GM12864 (cell line): ENCODE measurements around the gene FAM120C.

Source experiments
- DNase-seq: peaks from one replicate; pipeline ENCODE4 v3.0.0-alpha.2; 2011; ENCODE audit warnings: low read depth
- H3K4me3 ChIP-seq: 2 replicates; pipeline ENCODE4 v1.5.1; 2011; ENCODE audit warnings: mild to moderate bottlenecking, low read depth, low read length, control low read depth
- TF ChIP-seq, protein P1 (sequence below): IDR thresholded peaks from 2 replicates; pipeline ENCODE4 v1.5.1; 2011; ENCODE audit warnings: low read depth, mild to moderate bottlenecking, moderate library complexity, low read length, control low read depth, inconsistent platforms; ENCODE audit errors: missing control alignments

Gene FAM120C

DNA sequence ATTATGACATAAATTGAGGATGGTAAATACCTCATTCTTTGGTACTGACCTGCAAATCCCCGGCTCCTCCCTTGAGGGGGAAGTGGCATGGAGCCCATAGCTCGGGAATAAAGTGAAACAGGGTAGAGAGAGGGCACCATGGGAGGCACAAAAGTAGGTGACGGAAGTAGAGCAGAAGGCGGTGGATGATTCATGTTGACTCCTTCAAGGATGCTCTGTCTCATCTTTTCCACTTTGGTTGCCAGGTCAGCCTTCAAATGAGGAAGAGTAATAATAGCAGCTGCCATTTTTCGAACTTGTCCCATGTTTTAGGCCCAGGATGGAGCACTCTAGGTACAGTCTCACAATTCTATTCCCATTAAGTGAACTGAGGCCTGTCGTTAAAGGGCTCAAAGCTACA is 97.4 kb downstream of the FAM120C start:
- DNase-seq: no peak
- TF ChIP-seq, protein P1, sequence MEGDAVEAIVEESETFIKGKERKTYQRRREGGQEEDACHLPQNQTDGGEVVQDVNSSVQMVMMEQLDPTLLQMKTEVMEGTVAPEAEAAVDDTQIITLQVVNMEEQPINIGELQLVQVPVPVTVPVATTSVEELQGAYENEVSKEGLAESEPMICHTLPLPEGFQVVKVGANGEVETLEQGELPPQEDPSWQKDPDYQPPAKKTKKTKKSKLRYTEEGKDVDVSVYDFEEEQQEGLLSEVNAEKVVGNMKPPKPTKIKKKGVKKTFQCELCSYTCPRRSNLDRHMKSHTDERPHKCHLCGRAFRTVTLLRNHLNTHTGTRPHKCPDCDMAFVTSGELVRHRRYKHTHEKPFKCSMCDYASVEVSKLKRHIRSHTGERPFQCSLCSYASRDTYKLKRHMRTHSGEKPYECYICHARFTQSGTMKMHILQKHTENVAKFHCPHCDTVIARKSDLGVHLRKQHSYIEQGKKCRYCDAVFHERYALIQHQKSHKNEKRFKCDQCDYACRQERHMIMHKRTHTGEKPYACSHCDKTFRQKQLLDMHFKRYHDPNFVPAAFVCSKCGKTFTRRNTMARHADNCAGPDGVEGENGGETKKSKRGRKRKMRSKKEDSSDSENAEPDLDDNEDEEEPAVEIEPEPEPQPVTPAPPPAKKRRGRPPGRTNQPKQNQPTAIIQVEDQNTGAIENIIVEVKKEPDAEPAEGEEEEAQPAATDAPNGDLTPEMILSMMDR: no peak
- H3K4me3 ChIP-seq: no peak overlapping the region

DNA sequence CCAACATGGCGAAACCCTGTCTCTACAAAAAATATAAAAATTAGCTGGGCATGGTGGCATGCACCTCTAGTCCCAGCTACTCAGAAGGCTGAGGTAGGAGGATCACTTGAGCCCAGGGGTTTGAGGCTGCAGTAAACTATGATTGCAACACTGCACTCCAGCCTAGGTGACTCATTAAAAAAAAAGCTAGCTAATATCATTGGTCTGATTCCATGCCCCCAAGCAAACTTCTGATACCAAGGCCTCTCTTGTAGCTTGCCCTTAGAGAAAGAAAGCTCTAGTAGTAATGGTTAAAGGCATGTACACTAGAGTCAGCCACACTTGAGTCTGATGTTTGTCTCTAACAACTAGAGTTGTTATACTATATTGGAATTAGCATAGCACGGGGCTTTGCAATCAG is 106.2 kb downstream of the FAM120C start:
- TF ChIP-seq, protein P1: no peak
- no peak for DNase-seq
- H3K4me3 ChIP-seq: no peak overlapping the region

DNA sequence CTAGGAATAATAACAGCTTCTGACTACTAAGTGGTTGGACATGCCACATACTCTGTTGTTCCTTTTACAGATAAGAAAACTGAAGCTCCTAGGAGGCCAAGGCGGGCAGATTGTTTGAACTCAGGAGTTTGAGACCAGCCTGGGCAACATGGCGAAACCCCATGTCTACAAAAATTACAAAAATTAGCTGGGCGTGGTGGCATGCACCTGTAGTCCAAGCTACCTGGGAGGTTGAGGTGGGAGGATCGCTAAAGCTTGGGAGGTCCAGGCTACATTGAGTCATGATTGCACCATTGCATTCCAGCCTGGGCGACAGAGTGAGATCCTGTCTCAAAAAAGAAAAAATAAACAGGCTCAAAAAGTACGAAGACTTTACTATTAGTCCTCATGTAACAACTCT is 108.2 kb downstream of the FAM120C start:
- H3K4me3 ChIP-seq: no peak overlapping the region
- TF ChIP-seq, protein P1: no peak
- DNase-seq: no peak

DNA sequence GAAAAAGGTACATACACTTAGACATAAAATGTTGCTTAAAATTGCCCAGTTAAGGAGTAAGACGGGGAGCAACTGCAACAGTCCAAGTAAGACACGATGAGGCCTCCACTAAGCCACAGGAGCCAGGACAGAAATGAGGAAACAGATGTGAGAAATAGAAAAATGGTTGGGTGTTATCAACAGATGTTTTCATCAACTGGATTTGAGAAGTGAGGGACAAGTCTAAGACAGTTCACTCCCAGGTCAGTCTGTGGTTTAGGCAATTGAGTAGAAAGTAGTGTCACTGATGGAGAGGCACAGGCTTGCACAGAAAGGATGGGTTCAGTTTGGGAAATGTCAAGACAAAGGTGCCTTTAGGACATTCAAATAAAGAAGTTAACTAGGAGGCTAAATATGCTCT is 115.3 kb downstream of the FAM120C start:
- TF ChIP-seq, protein P1: no peak
- DNase-seq: no peak
- no peak overlapping the region for H3K4me3 ChIP-seq

DNA sequence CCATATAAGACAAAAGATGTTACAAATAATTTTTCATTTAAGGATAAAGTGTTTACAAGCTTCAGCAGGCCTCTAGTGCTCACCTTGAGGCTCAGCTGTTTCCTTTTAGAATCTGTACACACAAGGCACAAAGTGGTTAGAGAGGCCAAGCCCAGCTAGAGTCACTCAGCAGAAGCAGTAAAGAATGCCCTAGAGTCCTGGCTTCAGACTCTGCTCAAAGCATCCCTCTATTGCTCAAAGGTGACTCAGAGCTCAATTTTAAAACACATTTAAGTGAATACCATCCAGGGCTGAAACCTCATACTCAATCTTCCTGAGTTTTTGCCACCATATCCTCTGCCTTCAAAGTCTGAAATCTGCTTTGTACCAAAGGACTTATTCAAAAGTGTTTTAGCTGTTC is 116.2 kb downstream of the FAM120C start:
- no peak for DNase-seq
- TF ChIP-seq, protein P1: no peak
- no peak overlapping the region for H3K4me3 ChIP-seq

DNA sequence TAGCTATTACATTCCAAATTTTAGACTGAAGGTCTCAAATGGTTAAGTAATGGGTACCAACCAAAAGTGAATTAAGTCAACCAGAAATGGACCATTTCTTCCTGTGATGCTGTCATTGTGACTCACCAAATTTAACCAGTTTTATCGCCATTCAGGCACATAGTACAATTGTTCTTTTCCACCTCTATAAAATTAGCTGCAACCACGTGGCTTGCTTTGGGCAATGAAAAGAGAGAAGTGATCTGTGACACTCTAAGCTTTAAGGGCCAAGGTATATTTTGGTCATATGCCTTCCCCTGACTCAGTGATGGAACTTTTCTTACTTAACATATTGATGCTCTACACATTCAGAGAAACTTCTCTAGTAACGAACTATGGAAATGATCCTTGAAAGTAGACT is 118.5 kb downstream of the FAM120C start:
- no peak overlapping the region for H3K4me3 ChIP-seq
- TF ChIP-seq, protein P1: no peak
- no peak for DNase-seq

DNA sequence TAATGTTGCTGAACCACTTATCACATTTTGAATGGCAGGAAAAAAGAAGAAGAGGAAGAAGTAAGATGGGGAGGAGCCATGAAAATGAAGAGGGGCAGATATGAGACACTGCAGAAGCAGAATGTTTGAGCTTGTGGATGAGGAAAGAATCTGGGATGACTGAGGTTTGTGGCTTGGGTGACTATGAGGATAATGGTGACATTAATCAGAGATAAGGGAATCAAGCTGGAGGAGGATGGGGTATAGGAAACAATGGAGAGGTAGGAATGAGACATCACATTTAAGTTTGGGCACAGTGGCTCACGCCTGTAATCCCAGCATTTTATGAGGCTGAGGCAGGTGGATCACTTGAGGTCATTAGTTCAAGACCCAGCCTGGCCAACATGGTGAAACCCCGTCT is 119.7 kb downstream of the FAM120C start:
- TF ChIP-seq, protein P1: no peak
- no peak overlapping the region for H3K4me3 ChIP-seq
- DNase-seq: no peak
